T-helper 1 cell treated with Interleukin-12 subunit alpha and Interleukin-12 subunit beta and Interleukin-4 antibody, amounts not matched to agents 30 ng/mL and 1 ng/mL, for 36 hours (primary cell): ENCODE measurements around the gene KCNJ5. TPM values are rescaled to one million over a fixed set of nuclear protein-coding genes. Genes with fewer than 3 reads are reported as not detected.

Experiments
- intact Hi-C: fragments of 100-400 bp; cut with micrococcal nuclease; formaldehyde crosslinking; loops from one replicate; pipeline ENCODE4 v1.15.1; 2024
- total RNA-seq: library from RNA; stranded (reverse); gene quantifications from 2 replicates; pipeline ENCODE4 v1.2.3, GENCODE V29; 2022

The KCNJ5 gene
- total RNA-seq: not detected in 2 replicates

DNA sequence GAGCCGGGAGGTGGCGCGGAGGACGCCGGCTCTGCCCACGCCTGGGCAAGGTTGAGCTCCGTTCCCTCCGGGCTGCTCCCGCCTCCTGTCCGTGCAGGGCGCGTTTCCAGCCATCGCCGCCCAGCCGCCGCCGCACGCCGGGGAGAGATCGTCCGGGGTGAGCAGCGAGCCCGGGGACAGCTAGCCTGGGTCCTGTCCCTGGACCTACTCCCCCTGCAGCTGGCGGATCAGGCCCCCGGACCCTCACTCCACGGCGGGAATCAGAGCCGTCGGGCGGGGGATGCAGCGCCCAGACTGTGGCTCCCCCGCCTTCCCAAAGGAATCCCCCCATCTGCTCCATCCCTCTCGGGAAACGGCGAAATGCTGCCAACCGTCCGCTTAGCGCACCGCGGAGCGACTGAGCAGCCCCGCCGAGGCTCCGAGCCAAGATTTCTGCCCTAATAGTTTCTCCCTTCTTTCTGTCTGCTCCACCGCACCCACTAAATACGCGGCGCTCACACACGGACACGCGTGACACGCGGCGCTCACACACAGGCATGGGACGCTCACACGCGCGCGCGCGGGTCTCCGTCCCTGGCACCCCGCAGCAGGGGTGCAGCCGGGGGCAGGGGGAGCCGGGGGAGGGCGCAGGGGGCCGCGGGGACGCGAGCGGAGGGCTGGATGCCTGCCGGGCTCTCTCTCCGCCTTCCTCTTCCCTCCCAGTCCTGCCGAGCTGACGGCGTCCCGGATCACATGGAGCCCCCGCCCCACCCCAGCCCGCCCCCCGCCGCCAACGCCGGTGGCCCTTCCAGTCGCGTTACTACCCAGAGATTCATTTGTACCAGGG lies at the start of gene KCNJ5:
TSS of gene KCNJ5 (plus strand) at position 814 of the 826 bp plus-strand sequence. CDS start 19,918 bp downstream, outside the sequence.
- intact Hi-C loops: no loop called here

DNA sequence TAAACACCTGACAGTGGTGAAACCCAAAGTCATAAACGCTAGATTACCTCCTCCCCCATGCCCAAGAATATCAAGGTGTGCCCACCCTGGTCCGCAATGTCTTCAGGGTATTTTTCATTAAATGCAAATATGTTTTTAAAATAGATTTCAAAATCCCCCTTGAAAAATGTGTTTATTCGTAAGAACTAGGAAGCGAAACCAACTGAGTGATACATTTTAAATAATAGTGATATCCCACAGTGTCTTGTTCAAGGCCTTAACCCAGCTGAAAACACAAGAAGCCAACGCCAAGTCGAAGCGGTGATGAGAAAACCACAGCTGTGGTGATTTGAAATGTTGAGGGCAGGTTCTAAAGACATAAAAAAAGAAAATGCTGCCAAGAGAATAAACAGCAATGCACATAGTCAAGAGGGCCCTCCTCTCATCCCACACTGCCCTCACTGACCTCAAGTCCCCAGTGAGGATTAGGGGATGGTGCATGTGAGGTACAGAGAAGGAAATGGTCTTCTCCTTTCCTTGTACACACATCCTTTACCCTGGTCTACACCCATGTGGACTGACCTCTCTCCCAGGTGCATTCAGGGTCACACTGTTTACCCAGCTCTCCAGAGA lies 49.6 kb upstream of the KCNJ5 start:
- intact Hi-C loops: no loop called here

DNA sequence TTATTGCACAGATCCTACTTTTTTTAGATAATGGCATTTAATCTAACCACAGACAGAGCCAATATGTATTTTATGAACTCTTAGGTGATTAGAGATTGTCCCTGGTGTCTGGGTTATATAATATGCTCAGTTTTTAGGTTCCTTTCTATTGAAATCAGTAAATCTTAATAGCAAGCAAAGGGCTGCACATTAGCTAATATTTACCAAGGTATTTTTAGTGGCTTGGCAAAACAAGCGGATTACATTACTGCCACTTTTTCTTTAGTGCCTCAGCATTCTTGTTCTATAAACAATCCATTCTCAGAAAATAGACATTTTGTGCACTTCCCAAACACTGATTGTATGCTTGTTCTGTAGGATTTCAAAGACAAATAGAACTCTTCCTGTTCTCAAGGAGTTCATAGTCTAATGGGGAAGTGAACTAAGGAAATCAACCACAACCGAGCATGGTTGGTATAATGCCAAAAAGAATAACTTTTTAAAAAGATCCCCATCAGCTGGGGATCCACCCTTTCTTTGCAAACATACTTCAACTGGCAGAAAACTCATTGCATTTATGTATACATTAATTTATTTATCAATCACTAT lies 47.9 kb upstream of the KCNJ5 start:
- intact Hi-C loops: no loop called here

DNA sequence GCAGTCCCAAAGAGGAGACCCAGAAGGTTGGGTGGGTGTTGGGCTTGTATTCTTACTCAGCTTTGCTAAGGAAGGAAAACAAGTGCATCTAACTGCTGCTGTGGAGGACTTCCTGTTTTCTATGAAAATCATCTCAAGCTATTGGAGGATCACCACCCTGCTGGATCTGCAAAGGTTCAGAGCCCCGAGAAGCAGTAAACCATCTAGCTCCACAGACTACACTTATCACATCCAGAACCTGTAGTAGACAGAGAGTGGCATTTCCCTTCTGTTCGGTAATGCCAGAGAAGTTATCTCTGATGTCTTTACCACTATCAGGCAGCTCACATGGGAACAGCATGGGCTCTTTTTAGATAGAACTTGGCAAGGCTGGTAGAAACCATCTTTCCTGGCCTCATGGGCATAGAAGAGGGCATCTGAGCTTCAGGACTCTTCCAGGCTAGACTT lies 45.8 kb upstream of the KCNJ5 start:
- intact Hi-C loops: no loop called here

DNA sequence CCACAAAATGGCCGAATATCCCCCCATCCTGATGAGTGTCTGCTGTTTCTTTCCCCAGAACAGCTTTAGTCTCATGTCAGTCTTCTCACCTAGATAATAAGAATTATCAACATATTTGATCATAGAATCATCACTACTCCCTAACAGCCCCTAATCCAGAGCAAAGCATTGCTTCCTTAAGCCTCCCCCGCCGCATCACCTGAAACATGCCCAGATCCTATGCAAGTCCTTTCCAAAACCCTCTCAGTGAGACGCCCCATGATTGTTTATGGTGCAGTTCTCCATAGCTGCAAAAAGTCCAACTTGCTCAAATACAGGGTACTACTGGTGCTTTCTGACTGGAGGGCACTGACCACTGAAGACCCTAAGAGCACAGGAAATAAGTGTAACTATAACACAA lies 44.2 kb upstream of the KCNJ5 start:
- intact Hi-C loops: no loop called here

DNA sequence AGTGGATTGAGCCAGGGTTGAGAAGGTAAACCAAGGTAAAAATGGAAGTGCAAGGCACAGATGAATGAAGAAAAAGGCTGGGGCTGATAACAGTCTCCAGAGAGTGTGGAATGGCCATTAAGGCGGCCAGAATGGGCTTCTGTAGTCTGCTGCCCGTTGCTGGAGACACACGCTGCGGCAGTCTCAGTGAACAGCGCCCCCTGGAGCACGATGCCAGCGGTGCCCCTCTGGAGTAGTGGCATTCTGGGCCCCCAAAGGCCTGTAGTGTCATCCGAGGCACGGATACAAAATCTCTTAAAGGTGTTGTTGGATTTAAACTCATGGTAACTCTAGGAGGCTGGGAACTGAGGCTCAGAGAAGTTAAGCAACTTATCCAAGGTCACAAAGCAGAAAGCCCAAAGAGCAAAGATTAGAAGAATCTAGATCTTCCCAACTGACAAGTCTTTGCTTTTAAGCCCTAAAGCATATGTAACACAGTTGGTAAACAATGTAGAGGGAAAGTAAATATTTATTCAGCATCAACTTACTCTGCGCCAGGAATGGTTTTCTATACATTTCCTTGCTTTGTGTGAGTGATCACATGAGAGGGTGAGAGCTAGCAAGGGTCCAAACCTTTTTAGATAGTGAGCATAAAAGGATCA lies 42.2 kb upstream of the KCNJ5 start:
- intact Hi-C loops: loop anchor here (1.0 kb wide), 1 partner anchor 818 kb away; no protein-coding TSS in a partner anchor

DNA sequence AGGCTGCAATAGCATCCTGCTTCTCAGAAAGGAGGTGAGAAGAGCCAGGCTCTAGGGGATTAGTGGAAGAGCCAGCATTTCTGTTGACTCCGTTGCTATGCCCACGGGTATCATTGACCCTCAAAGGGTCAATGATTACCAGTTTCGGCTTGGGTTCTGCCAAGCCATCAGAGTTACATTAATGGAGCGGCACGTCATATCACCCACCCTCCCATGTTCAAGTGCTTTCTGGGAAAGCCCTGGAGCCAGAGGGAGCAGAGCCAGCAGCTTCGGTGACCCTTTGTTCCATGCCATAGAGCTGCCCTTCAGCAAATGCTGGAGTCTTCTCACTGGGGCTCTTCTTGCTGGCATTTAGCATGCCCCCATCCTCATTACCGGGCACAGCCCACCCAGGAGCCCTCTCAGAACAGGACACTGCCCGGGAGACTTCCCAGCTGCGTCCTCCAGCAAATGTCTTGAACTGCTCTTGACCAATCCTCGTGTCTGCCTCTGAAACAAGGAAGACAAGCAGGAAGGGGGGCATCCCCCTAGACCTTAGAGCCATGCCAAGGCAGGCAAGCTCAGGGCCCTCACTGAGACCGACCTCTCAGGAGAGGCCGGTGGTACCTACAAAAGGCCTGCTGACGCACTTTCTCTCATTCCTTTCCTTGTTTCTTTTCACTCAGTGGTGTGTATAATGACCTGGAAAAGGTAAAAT lies 38.7 kb upstream of the KCNJ5 start:
- intact Hi-C loops: no loop called here

DNA sequence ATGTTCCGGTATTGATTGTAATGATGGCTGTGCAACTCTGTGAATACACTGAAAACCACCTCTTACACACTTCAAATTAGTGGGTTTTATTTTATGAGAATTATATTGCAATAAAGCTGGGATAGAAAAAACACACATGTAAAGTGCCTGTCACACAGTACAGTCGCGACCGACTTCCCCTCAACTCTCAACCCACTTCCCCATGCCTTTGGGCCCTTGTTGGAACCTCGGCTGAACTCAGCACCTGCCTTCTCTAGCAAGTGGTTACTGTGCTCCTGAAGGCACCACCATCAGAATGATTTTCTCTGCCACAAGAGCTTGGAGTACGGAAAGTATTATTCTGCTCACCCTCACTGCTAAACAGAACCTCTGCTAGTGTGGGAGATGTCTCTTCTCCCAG lies 37.6 kb upstream of the KCNJ5 start:
- intact Hi-C loops: no loop called here

DNA sequence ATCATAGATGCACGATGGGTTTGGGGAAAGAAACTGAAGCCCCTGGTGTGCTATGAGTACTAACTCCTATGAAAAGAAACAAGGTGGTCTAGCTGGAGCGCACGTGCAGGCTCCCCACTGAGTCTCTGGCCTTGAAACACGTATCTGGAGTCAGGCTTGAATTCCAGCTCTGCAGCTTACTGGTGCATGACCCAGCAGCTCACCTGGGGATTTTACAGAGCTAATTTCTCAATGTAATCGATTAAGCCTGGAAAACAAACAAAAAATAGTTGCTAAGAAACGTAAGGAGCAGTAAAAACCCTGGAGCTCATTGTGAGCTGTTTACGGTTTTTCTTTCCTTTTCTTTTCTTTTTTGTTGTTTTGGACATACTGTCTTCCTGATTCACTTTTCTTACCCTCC lies 36.3 kb upstream of the KCNJ5 start:
- intact Hi-C loops: loop anchor here (5.0 kb wide), 2 partner anchors 98 to 223 kb away; no protein-coding TSS in a partner anchor

DNA sequence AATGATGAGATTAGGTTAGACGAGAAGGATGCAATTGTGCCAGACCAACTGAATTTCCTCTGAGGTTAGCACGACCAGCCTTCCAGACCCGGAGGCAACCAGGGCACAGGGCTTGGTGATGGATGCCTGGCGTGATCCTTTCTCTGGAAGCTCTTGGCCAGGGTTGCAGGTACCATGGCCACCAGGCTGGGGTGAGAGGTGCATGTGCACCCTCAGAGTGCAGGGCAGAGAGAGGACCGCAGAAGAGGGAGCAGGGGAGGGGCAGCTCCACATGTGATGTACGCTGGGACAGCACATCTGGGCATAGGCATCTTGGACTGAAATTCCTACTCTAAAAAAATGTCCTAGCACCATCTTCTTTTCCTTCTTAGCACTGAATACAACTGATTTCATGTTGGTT lies 34.9 kb upstream of the KCNJ5 start:
- intact Hi-C loops: loop anchor here (5.0 kb wide), 2 partner anchors 99 to 224 kb away; no protein-coding TSS in a partner anchor

DNA sequence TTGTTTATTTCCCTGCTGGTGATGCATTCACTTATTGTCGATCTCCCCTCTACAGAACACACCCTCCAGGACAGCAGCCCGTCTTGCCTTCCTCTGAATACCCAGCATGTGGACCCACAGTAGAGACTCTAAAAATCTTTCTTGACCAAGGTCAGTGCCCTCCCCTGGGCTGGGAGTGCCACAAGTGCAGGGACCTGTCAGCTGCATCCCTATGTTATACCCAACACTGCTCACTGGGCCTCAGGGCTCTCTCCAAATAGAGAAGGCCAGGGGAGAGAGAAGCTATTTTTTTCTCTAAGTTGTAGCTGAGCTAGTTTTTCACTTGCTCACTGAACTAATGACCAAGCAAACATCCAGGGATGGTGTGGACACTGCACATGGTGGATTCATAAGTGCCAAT lies 33.8 kb upstream of the KCNJ5 start:
- intact Hi-C loops: loop anchor here (5.0 kb wide), 2 partner anchors 100 to 225 kb away; no protein-coding TSS in a partner anchor

DNA sequence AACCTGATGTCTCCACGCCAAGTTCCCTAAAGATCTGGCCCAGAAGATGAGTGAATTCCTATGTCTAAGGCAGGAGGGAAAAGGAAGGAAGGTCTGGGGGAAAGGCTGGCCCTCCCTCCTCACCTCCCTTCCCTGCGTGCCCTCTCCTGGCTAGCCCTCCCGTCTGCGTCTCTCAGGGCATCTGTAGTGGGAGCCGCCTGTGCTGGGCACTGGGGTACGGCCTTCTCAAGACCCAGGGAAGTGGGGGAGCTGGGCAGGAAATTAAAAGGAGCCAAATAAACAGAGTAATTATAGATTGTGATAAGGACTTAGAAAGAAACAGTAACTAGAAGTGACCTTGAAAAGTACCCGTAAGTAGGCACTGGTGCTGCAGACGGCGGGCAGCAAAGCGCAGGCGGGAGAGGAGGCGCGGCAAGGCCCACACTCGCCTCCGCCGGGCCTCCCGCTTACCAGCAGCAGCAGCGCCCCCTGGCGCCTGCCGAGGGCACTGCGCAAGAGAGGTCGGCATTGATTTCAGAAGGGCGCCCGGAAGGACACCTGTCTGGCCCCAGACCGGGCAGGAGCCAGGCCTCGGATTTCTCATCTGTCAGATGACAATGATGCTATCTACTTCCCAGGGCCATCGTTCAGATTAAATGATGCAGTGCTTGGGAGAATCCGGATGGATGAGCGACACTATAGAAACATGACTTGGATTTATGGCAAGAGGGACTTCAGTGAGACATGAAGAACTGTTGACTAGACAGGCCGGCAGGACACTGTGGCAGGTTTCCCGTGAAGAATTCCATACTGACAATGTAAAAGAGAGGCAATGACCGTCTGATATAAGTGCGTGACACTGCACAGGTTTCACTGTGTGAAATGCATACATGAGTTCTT lies 31.4 kb upstream of the KCNJ5 start:
- intact Hi-C loops: loop anchor here (1.0 to 5.0 kb wide), 6 partner anchors 29 to 829 kb away; no protein-coding TSS in a partner anchor

DNA sequence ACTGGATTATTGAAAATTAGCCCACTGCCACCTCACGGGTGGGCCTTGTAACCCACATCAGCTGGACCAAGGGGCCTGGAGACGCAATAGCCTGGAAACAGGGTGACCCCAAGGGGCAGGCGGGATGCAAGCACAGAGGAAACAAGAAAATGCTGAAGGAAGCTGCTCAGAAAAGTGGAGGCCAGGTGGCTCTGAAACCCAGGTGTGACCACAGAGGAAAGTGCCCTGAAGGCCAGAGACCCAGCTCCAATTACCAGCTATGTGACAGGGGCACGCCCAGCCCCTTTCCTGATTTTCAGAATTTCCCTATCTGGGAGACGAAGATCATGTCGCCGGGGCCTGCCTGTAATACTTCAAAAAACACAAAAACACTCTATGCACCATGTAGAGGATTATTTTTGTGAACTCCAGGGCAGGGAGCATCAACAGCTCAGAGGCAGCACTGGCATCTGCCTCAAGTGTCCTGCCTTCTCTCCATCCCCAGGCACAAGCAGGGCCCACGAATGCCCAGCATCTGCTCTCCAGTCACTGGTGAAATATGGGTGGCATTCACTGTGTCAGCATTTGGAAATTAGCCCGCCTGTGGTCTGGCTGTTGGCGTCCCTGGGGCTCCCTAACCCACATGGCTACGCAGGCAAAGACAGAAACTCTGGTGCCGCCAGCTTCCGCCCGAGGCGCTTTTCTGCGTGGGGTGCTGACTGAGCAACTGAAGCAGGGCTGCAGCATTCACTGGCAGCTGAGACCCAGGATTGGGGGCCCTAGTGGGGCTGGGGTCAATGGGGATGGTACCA lies 30.4 kb upstream of the KCNJ5 start:
- intact Hi-C loops: loop anchor here (1.0 kb wide), 4 partner anchors 29 to 829 kb away; no protein-coding TSS in a partner anchor

DNA sequence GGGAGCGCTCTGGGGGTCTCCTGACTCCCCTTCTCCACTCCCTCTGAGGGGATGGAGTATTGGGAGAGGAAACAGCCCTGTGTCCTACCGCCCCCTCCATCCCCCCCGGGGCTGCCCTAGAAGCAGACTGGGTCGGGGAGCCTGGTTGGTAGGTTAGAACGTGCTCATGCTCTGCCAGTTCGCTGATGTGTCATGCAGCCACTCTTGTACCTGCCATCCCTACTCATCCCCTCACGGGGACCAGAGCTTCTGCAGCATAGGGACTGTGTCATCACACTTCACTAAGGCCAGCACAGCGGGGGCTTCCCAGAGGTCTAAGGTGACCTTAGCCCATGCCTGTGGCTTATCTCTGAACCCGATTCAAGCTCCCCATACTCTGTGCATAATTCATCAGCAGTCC lies 28.8 kb upstream of the KCNJ5 start:
- intact Hi-C loops: no loop called here

DNA sequence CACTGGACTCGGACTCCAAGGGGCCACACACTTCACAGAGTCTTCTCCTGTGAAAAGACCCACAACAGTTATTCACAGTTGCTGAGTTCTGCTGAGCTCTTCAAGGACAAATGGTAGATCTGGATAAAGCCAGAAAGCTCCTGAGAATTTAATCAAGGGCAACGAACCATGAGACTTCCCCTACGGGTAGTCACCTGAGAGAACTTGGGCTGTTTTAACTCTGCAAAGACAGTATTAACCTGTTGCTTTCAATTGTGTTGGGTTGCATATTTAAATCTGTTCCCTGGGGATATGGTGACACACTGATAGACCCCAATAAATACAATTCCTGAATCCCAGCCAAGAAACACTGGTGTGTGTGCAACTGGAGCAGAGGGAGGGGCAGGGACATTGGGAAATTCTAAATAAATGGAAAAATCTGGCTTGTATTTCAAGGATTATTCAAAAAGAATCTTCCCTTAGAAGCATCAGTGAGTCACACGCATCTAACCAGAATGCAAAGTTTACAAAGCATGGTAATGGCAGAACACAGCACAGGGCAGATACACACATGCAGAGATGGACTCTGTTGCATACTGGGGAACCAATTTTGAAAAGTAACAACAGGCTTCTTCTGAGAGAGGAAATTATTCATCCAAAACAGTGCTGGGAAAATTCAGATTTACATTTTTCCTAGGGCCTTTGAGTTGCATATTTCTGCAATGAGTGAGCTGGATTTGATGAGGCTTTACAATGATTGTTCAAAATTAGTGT lies 28.1 kb upstream of the KCNJ5 start:
- intact Hi-C loops: no loop called here

DNA sequence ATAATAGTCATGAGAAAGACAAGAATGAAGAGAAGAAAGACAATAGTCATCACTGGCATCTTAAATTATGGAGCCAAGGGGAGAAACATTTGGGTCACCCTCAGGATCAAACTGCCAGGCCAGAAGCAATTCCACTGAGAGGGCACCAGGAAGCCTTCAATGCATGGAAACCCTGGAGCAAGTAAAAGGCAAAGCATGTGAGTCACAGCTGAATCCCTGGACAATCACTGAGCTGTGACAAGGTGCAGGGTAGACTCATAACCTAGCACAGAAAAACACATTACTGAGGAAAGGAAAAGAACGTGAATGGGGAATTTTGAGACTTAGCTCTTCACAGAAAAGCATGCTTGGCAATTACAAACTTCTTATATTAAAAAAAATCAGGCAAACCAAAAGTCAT lies 25.7 kb upstream of the KCNJ5 start:
- intact Hi-C loops: loop anchor here (5.0 kb wide), 2 partner anchors 338 to 813 kb away; no protein-coding TSS in a partner anchor

DNA sequence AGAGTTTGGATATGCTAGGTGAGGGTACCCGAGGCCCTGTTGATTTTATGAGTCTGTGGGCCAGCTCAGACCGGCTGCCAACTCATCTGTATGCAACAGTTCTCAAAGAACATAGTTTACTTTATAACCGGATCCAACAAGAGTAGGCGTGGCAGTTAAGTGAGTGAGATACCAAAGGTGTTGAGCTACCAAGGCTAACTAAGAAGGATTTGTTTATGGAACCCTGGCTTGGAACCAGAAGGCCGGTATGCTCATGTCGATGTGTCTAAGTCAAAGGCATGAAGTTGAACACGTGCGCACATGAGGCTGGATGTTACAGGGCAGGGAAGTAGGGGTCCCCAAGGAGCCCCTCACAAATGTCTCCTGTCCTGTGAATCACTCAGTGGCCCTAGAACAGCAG lies 23.9 kb upstream of the KCNJ5 start, which contains the start of gene KCNJ1:
TSS of gene KCNJ1 (minus strand) at position 20 of the 400 bp plus-strand sequence. CDS start 27,053 bp downstream, outside the sequence.
- intact Hi-C loops: loop anchor here (1.0 to 5.0 kb wide), 3 partner anchors 340 to 828 kb away; no protein-coding TSS in a partner anchor
